IgD-negative memory B cell (primary cell): ENCODE results near the gene CYLD. TPM values are rescaled to one million over a fixed set of nuclear protein-coding genes. Genes with fewer than 3 reads are reported as not detected.
A peak's percentile ranks its signal among the peaks of the same experiment; 100 is the strongest.

Source experiments
- H3K27ac Mint-ChIP-seq, 3 donors: one replicate each; pipeline ENCODE4 v1.8.0; 2020 to 2022; ENCODE audit warnings: mild to moderate bottlenecking in 3 of 3, mixed read lengths in 3 of 3, moderate library complexity in 1 of 3
- H3K27me3 Mint-ChIP-seq: one replicate; pipeline ENCODE4 v1.8.0; 2021; ENCODE audit warnings: mixed read lengths
- H3K36me3 Mint-ChIP-seq: one replicate; pipeline ENCODE4 v1.8.0; 2020; ENCODE audit warnings: mild to moderate bottlenecking, mixed read lengths
- H3K4me1 Mint-ChIP-seq, 3 donors: one replicate each; pipeline ENCODE4 v1.8.0; 2020 to 2022; ENCODE audit warnings: mixed read lengths in 3 of 3, mild to moderate bottlenecking in 1 of 3
- H3K4me3 Mint-ChIP-seq, 4 donors: one replicate each; pipeline ENCODE4 v1.8.0; 2020 to 2022; ENCODE audit warnings: mild to moderate bottlenecking in 4 of 4, mixed read lengths in 4 of 4, moderate library complexity in 3 of 4
- H3K9me3 Mint-ChIP-seq, 3 donors: one replicate each; pipeline ENCODE4 v1.8.0; 2020 to 2021; ENCODE audit warnings: mixed read lengths in 3 of 3, mild to moderate bottlenecking in 1 of 3
- polyA plus RNA-seq: library from polyadenylated mRNA; unstranded; fragments of 300-500 nt; fragmentation: Illumina TruSeq; gene quantifications from one replicate; pipeline ENCODE4 v1.2.3, GENCODE V29; 2021

CYLD gene
- polyA plus RNA-seq, 1 donor from 2014 or later, result 78.2 TPM

DNA sequence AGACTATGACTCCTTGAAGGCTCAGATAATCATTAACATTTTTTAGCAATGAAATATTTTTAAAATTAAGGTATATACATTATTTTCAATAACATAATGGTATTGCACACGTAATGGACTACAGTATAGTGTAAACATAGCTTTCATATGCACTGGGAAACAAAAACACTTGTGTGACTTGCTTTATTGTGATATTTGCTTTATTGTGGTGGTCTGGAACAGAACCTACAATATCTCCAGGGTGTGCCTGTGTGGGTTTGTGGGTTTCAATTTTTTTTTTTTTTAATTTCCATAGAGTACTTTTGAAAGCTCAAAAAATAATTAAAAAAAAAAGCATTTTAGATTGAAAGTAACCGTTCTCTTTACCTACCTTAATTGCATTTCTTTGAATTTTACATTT, 25.3 kb downstream of the CYLD start:
- Mint-ChIP-seq H3K27ac (no peak overlapping the region), H3K4me1 (peaks cover 26 to 48% (median 46%) of the 10 kb centered on the region in 3 donors), H3K27me3 (no peaks in the 10 kb centered on the region), H3K4me3 (no peak overlapping the region), H3K36me3 (peaks cover 39% of the 10 kb centered on the region), H3K9me3 (peaks cover 4 to 13% (median 5%) of the 10 kb centered on the region in 3 donors)

DNA sequence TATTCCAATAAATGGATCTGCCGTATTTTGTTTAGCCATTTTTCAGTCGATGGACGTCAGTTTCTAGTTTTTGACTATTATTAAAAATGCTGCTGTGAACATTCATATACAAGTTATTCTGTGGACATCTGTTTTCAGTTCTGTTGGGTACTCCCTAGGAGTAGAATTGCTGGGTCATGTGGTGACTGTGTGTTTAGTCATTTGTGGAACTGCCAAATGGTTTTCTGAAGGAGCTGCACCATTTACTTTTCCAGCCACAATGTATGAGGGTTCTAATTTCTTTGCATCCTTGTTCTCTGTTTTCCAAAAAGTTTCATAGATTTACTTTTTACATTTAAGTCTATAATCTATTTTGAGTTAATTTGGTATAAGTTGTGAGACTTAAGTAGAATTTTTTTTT, 29.5 kb downstream of the CYLD start:
- H3K4me1 Mint-ChIP-seq, result peaks cover 12 to 28% (median 26%) of the 10 kb centered on the region in 3 donors
- peaks cover 26% of the 10 kb centered on the region for H3K36me3 Mint-ChIP-seq
- no peak overlapping the region for H3K27ac Mint-ChIP-seq

DNA sequence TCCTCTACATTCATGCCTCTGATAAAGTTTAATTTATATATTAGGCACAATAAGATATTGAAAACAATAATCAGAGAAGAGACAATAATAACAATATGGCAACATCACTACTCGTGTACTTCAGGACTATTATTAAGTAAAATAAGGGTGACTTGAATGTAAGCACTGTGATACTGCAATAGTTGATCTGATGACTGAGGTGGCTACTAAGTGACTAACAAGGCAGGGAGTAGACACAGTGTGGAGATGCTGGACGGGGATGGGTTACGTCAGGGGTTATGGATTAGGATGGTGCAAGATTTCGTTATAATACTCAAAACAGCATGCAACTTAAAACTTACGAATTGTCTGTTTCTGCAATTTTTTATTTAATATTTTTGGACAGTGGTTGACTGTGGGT, 32.5 kb downstream of the CYLD start:
- Mint-ChIP-seq H3K9me3 (peaks cover 0 to 9% (median 2%) of the 10 kb centered on the region in 3 donors), H3K27ac (no peak overlapping the region), H3K4me3 (no peak overlapping the region), H3K4me1 (peaks cover 6 to 25% (median 19%) of the 10 kb centered on the region in 3 donors), H3K27me3 (no peaks in the 10 kb centered on the region), H3K36me3 (peaks cover 12% of the 10 kb centered on the region)

More for the DNA sequence above, 29.5 kb downstream of the CYLD start:
- Mint-ChIP-seq H3K9me3 (peaks cover 2 to 13% (median 2%) of the 10 kb centered on the region in 3 donors), H3K27me3 (no peaks in the 10 kb centered on the region), H3K4me3 (no peak overlapping the region)

DNA sequence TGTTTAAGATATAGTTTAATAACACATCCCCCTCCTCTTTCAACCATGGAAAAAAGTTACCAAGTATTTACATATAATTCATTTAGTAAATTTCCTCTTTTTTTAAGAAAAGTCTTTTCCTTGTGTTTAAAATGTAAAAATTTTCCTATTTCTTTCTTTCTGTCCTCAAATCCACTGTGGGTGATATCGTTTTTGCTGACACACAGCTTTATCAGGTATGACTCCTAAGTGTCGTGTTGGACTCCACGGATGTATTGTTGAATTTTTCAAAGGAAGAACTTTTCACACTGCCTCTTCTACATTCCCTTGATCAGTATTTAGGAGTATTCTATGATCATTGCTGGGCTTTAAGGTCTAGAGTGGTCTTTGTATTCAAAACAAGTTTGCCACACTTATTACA, 33.1 kb downstream of the CYLD start:
- Mint-ChIP-seq H3K9me3 (peaks cover 0 to 5% (median 2%) of the 10 kb centered on the region in 3 donors), H3K36me3 (peaks cover 8% of the 10 kb centered on the region), H3K27me3 (no peaks in the 10 kb centered on the region), H3K4me3 (no peak overlapping the region), H3K4me1 (peaks cover 6 to 22% (median 18%) of the 10 kb centered on the region in 3 donors), H3K27ac (no peak overlapping the region)

DNA sequence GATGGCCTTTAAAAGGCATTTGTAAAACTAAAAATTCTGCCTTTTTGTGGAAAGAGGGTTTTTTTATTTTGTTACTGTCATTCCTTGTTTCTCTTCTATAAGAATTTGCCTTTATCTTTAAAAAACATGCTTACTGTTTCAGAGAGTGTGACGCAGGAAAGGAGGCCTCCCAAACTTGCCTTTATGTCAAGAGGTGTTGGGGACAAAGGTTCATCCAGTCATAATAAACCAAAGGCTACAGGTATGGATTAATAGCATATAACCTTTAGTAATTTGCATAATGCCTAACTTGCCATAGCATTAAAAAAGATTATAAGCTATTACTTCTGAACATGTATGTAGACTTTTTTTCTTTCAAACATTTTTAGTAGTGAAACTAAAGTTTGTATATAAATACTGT, 34.2 kb downstream of the CYLD start:
- Mint-ChIP-seq H3K36me3 (peaks cover 6% of the 10 kb centered on the region), H3K27me3 (no peaks in the 10 kb centered on the region), H3K9me3 (peaks cover 0 to 5% (median 0%) of the 10 kb centered on the region in 3 donors), H3K4me1 (peaks cover 4 to 18% (median 15%) of the 10 kb centered on the region in 3 donors), H3K4me3 (no peak overlapping the region), H3K27ac (no peak overlapping the region)

DNA sequence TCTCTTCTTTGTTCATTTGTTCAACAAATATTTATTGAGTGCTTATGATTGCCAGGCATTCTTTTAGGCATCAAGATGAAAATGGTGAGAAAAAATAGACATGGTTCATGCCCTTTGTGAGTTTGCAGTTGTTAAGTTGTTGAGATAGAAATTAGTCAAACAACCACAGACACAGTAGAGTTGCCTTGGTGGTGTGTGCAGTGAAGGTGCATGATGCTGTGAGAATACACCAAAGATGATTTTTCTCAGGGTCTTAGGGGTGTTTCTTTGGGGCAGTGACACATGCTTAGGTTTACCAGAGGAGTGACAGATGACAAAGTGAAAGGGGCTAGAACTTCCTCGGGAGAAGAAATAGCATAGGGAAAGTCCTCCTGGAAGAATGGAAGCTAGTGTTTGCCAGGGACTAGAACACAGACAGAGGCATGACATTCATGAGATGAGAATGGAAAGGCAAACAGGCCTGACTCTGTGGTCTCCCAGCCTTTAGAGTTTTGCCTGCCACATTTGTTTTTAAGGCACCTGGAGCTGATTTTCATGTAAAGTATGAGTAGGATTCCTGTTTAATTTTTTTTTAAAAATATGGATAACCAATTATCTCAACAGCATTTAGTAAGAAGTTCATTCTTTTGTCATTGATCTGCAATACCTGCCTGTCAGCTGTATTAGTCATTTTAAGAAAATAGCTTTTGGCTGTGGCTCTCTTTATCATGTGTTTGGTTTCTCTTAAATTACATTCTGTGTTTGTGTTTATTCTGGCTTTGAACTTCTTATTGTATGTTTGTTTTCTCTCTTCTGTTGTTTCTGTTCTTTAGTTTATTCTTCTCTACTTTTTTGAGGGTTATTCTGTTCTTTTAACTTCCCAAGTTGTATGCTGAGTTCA, 36.6 kb downstream of the CYLD start:
- Mint-ChIP-seq H3K9me3 (no peaks in the 10 kb centered on the region), H3K36me3 (peaks cover 5% of the 10 kb centered on the region), H3K4me3 (no peak overlapping the region), H3K27me3 (no peaks in the 10 kb centered on the region), H3K4me1 (peaks cover 0 to 12% (median 4%) of the 10 kb centered on the region in 3 donors), H3K27ac (peak overlapping the region in 2 of 3 donors; percentile 51 to 59)

DNA sequence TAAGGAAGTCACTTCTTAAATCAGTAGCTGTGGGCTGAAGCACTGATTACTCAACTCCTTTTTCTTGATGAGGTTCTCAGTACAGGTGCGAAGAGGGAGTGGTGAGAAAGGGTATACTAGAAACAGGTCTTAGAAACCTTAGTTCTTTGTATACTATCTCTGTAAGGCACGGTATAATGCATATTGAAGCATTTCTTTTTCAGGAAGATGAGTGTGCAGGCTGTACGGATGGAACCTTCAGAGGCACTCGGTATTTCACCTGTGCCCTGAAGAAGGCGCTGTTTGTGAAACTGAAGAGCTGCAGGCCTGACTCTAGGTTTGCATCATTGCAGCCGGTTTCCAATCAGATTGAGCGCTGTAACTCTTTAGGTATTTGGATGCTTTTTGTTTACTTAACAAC, 39.2 kb downstream of the CYLD start:
- Mint-ChIP-seq H3K27ac (peak overlapping the region in 2 of 3 donors; percentile 16 to 39), H3K36me3 (peaks cover 5% of the 10 kb centered on the region), H3K4me3 (no peak overlapping the region), H3K4me1 (peaks cover 0 to 9% (median 4%) of the 10 kb centered on the region in 3 donors), H3K27me3 (no peaks in the 10 kb centered on the region), H3K9me3 (no peaks in the 10 kb centered on the region)

DNA sequence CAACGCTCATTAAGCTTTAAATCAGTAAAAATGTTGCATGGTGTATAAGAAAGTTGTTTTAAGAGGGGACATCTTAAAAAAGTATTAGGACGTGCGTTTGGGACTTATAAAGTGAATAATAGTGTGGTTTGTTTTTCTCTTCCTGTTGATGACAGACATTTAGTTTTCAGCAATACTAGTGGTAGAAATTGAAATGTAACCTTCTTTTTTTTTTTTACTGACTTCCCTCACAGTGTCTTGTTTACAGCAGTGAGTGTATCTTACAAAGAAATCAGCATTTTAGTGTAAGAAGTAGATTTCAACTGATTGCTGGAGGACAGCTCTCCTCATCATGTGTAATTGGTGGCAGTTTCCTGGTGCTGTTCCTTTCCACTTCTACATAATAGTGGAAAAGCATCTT, 39.6 kb downstream of the CYLD start:
- H3K4me1 Mint-ChIP-seq, result peaks cover 0 to 9% (median 4%) of the 10 kb centered on the region in 3 donors
- H3K27me3 Mint-ChIP-seq, result no peaks in the 10 kb centered on the region
- no peak overlapping the region for H3K4me3 Mint-ChIP-seq
- peaks cover 8% of the 10 kb centered on the region for H3K36me3 Mint-ChIP-seq
- H3K9me3 Mint-ChIP-seq, result no peaks in the 10 kb centered on the region
- peak overlapping the region in 1 of 3 donors; percentile 39 for H3K27ac Mint-ChIP-seq

DNA sequence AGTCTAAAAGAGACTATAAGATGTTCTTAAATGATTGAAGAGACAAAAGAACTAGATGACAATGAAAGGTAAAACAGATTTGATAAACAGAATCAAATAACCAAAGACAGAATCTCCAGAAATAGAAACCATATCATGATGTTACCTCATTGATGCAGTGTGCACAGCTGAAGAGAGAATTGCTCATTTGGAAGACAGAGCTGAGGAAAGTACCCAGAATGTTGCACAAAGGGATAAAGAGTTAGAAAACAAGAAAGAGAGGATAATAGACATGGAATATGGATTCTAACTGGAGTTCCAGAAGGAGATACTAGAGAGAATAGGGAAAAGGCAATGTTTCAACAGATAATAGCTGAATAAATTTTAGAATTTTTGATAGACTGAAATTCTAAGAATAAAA, 47.9 kb downstream of the CYLD start:
- H3K27ac Mint-ChIP-seq, result peak overlapping the region in 1 of 3 donors; percentile 46
- H3K4me1 Mint-ChIP-seq, result no peaks in the 10 kb centered on the region
- H3K9me3 Mint-ChIP-seq, result peaks cover 1 to 3% (median 2%) of the 10 kb centered on the region in 3 donors
- no peak overlapping the region for H3K4me3 Mint-ChIP-seq
- H3K27me3 Mint-ChIP-seq, result no peaks in the 10 kb centered on the region
- peaks cover 13% of the 10 kb centered on the region for H3K36me3 Mint-ChIP-seq

DNA sequence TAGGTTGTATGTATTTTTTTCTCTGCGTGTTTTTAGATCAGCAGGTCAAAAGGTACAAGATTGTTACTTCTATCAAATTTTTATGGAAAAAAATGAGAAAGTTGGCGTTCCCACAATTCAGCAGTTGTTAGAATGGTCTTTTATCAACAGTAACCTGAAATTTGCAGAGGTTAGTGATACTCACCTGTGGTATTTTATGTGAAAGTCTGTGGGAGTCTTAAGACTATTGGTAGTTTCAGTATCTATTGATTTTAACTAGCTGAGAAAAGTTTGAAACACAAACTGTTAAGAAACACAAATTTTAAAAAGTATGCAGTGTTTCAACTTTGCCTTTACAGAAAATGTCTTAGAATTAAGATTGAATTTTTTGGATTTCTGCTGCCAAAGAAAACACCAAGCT, 49.6 kb downstream of the CYLD start:
- Mint-ChIP-seq H3K4me1 (no peaks in the 10 kb centered on the region), H3K4me3 (no peak overlapping the region), H3K9me3 (peaks cover 1 to 3% (median 2%) of the 10 kb centered on the region in 3 donors), H3K27ac (no peak overlapping the region), H3K36me3 (peaks cover 11% of the 10 kb centered on the region), H3K27me3 (no peaks in the 10 kb centered on the region)

DNA sequence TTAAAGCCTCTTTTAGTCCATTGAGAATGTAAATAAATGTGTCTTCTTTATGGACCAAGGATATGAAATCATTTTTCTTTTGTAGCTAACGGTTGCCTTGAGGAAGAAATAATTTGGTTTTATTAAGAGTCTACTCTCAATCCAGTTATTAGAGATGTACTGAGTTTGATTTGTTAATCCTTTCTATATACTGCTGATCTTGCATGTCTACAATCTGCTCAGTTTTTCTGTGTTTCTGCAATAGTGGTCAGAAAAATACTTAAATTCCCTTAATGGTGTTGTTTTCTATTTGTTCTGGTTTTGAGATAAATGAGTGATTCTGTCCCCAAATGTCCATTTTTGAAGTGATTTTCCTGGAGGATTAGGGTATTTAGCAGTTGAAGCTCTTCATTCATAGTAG, 54.9 kb downstream of the CYLD start:
- Mint-ChIP-seq H3K4me1 (no peaks in the 10 kb centered on the region), H3K27ac (peak overlapping the region in 1 of 3 donors; percentile 46), H3K9me3 (peaks cover 0 to 4% (median 3%) of the 10 kb centered on the region in 3 donors), H3K4me3 (peak overlapping the region in 1 of 4 donors; percentile 6), H3K27me3 (no peaks in the 10 kb centered on the region), H3K36me3 (peaks cover 9% of the 10 kb centered on the region)

DNA sequence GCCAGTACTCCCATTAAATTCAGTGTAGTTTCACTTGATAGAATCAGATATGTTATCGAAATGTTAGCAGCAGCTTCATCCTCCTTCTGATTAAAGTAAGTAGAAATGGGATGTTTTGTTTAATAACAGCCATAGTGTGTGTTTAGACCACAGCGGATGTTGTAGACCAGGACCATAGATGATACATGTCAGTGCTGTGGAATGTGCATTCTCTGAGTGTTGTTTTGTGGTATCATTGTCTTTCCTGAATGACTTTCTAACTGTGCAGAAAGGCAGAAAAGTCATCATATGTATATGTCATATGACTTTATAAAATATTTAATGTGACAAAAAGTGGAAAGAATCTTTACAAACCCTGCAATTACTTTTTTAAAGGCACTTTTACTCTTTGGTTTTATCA, 55.6 kb downstream of the CYLD start:
- H3K4me1 Mint-ChIP-seq, result no peaks in the 10 kb centered on the region
- no peaks in the 10 kb centered on the region for H3K27me3 Mint-ChIP-seq
- peaks cover 9% of the 10 kb centered on the region for H3K36me3 Mint-ChIP-seq
- peaks cover 0 to 4% (median 3%) of the 10 kb centered on the region in 3 donors for H3K9me3 Mint-ChIP-seq
- H3K27ac Mint-ChIP-seq, result no peak overlapping the region
- H3K4me3 Mint-ChIP-seq, result no peak overlapping the region

DNA sequence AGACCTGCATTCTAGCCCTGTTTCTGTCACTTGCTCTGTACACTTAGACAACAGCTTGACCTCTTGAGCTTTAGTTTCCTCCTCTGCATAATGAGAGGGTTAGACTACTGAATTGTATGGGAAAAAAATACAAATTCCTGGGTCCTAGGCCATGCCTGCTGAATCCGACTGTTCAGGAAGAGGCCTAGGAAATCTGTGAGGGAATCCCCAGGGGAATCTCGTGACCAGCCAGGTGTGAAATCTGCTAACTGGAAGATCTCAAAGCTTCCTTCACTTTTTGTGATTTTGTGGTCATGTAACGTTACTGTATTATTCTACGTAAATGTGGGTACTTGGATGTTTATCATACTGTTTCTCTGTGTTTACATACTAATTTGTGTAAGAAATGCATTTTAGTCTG, 58.2 kb downstream of the CYLD start:
- Mint-ChIP-seq H3K36me3 (peaks cover 9% of the 10 kb centered on the region), H3K4me1 (no peaks in the 10 kb centered on the region), H3K27ac (peak overlapping the region in 1 of 3 donors; percentile 63), H3K9me3 (peaks cover 0 to 4% (median 3%) of the 10 kb centered on the region in 3 donors), H3K27me3 (no peaks in the 10 kb centered on the region), H3K4me3 (no peak overlapping the region)

DNA sequence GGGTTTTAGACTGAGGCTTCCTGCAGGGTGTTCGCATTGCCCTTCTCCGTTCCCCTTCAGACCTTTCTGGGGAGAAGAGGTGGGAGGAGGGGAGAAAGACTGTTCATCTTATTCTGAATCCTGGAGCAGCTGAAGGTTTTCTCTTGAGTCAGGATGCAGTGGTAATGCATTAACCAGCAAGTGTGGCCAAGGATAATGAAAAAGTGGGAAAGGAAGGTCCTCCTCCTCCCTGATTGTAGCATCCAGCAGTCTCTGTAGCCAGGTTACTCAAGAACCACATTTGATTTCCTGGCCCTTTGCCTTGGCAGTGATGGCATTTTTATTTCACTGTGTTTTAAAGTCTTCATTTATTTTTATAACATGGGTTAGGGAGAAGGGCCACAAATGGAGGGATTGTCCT, 59.1 kb downstream of the CYLD start:
- H3K27ac Mint-ChIP-seq, result peak overlapping the region in 2 of 3 donors; percentile 9 to 73
- no peak overlapping the region for H3K4me3 Mint-ChIP-seq

DNA sequence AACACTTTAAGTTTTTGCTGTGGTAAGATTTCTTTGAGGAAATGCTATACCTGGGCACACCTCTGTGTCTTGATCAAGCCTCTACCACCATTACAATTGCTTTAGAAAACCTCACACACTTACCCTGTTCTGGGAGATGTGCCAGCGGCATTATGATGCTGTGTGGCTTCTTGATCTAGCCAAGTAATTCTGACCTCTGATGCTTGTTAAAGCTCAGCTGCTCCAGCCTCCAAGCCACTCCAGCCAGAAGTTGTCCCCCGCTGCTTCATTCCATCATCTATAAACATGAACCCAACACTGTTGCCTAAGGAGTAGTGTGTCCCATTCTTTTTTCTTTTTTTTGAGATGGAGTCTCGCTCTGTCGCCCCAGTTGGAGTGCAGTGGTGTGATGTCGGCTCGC, 60.1 kb downstream of the CYLD start:
- Mint-ChIP-seq H3K27ac (no peak overlapping the region), H3K27me3 (no peaks in the 10 kb centered on the region), H3K4me1 (peaks cover 3 to 9% (median 8%) of the 10 kb centered on the region in 3 donors), H3K9me3 (peaks cover 0 to 4% (median 3%) of the 10 kb centered on the region in 3 donors), H3K4me3 (no peak overlapping the region), H3K36me3 (peaks cover 9% of the 10 kb centered on the region)

More for the DNA sequence above, 59.1 kb downstream of the CYLD start:
- Mint-ChIP-seq H3K27me3 (no peaks in the 10 kb centered on the region), H3K9me3 (peaks cover 0 to 4% (median 3%) of the 10 kb centered on the region in 3 donors), H3K4me1 (peaks cover 0 to 2% (median 1%) of the 10 kb centered on the region in 3 donors), H3K36me3 (peaks cover 9% of the 10 kb centered on the region)
